Activated effector memory CD4-positive, alpha-beta T cell treated with anti-CD3 and anti-CD28 coated beads, Interleukin-2, amount 50 U/mL, for 16 hours (primary cell): ENCODE results near the gene APOL5.
"Not testable (repeated sequence)": the region's sequence is repeated elsewhere in the genome, so short reads cannot be mapped to it uniquely, and the experiment has no call there.

Experiments used
- DNase-seq: peaks from one replicate; pipeline ENCODE4 v3.0.0-alpha.2; 2020

Gene APOL5

GRCh38 chr22:35712672-35713071 is 5.0 kb upstream of the APOL5 start:
- DNase-seq, result no peak

DNA sequence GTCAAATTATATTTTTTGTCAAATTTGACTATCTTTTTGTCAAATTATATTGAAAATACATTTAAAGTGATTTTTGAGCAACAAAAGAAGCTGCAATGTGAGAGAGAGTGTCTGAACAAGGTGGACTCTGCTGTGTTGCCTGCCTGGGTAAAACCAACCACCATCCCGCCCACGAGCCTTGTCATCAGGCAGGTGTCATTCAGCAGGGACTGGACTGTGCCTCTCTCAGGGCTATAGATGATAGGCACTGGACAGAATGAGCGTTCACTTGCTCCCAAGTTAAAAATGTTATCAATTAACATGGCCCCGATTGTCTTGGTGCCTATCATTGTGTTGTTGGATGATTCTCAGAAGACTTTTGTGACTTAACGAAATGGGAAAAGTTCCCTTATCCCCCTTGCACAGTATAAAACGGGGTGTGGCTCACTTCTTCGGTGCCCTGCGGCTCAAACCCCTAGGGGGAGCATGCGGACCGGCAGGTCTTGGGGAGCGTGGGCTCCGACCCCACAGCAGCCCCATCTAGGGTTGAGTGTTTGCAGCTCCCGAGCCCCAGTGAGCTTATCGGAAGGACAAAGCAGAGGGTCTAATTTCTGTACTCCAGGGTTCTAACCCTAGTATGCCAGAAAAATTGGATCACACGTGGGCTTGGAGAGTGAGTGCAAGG is 1.7 kb downstream of the APOL5 start:
- DNase-seq, result no peak

DNA sequence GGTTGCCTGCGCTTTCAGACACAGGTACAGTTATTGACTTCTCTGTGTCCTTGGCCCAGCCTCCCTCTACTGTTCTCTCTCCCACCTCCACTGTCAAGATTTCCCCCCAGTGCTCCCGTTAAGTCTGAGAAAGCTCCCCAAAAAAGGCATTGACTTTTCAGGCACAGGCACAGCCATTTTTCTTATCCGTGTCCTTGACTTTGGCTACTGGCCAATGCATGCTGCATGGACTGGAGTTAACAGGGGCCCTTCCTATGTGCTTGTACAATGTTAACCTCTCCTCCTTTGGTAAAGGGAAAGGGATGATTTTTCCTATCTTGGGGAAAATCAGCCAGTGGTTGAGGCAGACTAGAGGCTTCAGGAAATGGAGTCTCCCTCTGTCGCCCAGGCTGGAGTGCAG is 4.3 kb downstream of the APOL5 start:
- DNase-seq, result no peak

DNA sequence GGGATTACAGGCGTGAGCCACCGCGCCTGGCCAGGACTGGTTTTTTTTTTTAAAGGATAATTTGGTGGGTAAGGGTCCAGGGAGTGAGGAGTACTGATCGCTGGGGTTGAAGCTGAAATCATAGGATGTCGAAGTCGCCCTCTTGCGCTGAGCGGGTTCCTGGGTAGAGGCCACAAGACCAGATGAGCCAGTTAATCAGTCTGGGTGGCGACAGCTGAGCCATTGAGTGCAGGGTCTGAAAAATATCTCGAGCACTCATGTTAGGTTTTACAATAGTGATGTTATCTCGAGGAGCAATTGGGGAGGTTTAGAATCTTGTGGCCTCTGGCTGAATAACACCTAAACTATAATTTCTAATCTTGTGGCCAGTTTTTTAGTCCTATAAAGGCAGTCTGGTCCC is 7.8 kb downstream of the APOL5 start:
- DNase-seq, result no peak

DNA sequence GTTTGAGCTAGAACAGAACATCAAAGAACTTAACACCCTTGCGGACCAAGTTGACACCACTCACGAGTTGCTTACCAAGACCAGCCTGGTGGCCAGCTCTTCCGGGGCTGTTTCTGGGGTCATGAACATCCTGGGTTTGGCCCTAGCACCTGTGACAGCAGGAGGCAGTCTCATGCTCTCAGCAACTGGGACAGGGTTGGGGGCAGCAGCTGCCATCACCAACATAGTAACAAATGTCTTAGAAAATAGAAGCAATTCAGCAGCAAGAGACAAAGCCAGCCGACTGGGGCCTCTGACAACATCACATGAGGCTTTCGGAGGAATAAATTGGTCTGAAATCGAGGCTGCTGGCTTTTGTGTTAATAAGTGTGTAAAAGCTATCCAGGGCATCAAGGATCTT is 8.7 kb downstream of the APOL5 start:
- DNase-seq, result no peak

DNA sequence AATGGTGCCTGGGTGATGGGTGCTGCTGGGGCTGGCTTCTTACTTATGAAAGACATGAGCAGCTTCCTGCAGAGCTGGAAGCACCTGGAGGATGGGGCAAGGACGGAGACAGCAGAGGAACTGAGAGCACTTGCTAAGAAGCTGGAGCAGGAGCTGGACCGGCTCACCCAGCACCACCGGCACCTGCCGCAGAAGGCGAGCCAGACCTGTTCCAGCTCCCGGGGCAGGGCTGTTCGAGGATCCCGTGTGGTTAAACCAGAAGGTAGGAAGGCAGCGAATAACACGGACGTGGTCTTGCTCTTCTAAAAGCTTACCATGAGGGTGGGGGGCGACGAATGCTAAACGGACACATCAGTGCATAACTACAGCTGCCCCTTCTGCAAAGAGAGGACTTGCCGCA is 9.3 kb downstream of the APOL5 start:
- DNase-seq, result no peak

DNA sequence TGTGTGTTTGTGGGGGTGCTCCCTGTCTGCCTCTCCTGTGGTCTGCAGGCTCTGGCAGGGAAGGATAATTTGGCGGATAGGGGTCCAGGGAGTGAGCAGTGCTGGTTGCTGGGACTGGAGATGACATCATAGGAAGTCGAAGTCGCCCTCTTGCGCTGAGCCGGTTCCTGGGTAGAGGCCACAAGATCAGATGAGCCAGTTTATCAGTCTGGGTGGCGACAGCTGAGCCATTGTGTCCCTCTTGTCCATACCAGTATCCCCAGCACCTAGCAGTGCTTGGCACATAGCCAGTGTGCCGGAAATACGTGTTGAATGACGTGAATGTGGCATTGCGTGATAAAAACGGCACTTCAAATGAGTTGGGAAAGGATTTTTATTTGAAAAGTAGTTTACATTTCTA is 9.8 kb downstream of the APOL5 start:
- DNase-seq, result no peak

GRCh38 chr22:35728639-35729308 is 11.1 kb downstream of the APOL5 start:
- no peak for DNase-seq

GRCh38 chr22:35729309-35729698 is 11.6 kb downstream of the APOL5 start:
- DNase-seq, result no peak

DNA sequence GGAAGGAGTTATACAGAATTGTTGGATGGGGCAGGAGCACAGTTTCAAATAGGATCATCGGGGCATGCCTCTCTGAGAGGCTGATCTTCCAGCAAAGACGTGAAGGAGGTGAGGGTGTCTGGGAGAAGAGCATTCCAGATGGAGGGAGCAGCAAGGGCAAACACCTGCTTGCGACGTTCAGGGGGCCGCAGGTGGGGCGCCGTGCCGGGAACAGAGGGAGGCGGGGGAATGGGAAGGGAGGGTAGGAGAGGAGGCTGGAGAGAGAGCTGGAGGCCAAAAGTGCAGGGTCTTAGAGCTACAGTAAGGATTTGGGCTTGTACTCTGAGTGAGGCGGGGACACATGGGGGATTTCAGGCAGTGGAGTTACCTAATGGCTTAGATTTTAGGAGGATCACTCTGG is 13.6 kb downstream of the APOL5 start:
- no peak for DNase-seq

DNA sequence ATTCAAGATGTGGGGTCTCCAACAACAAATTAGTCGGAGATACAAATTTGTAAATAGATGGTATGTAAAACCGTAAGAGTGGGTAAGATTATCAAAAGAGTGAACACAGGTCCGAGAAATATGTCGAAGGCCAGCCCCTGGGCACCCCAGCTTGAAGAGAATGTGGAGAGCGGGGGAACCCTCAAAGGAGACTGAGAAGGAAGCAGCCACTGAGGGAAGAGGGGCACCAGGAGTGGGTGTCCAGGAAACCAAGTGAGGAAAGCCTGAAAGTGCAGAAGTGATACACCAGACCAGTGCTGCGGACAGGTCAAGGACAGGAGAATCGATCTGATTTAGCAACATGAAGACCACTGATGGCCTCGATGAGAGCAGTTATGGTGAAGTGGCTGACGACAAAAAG is 14.4 kb downstream of the APOL5 start:
- DNase-seq, result no peak

DNA sequence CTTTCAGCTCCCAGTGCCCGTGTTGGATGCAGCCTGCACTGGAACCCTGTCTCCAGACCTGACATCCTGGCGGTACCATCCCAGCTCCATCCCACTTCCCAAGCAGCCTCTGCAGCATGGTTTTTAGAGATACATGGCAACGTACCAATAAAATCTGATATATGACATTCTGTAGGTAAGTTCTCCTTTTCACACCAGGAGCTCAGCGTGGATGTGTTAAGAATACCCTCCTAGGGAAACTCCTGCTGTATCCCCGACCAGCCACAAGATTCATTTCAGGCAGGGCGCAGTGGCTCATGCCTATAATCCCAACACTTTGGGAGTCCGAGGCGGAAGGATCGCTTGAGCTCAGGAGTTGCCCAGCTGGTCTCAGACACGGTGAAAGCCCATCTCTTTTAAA is 15.4 kb downstream of the APOL5 start:
- DNase-seq, result no peak

GRCh38 chr22:35733791-35734516 is 16.3 kb downstream of the APOL5 start:
- no peak for DNase-seq

GRCh38 chr22:35734517-35734827 is 16.8 kb downstream of the APOL5 start:
- no peak for DNase-seq

- DNase-seq, result no peak
These were observed 17.9 kb downstream of the APOL5 start for GRCh38 chr22:35735542-35735941.

- DNase-seq, result no peak
These were observed 18.5 kb downstream of the APOL5 start for GRCh38 chr22:35736166-35736565.

DNA sequence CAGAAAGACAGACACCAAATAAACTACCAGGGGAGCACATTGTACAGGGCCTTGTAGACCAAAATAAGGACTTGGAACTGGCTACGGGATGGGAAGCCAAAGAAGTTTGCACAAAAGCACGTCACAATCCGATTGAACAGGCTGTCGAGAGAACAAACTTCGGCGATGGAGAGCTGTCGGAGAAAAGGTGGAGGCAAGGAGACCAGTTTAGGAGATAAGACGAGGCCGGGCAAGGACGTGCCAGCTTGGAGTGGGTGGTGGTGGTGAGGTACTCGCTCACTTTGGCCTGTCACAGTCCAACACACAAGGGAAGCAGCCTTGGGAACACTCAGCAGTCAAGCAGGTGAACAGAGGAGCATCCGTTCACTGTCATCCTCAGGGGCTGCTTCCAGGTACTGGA is 19.0 kb downstream of the APOL5 start:
- no peak for DNase-seq

- not testable (repeated sequence) for DNase-seq
These were observed 20.2 kb downstream of the APOL5 start for GRCh38 chr22:35737886-35738285.

- DNase-seq, result no peak
These were observed 21.6 kb downstream of the APOL5 start for GRCh38 chr22:35739076-35739930.

GRCh38 chr22:35739931-35740380 is 22.3 kb downstream of the APOL5 start:
- no peak for DNase-seq

DNA sequence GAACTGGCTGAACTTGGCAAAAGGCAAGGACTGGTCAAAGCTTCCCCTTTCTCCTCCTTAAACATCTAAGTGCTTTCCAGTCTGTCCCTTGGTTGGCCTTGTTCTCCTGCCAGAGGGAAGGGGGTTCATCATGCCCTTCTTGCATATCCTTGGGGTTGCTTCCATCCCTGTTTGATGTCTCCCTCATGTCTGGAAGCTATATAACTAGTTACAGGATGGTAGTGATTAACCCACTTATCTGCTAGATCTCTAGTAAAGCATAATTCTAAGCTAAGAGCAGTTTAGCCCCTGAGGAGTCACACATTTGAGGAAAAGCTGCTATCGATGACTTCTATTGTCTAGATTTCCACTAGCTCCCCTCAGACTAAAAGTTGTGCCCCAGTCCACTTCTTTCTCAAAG is 22.9 kb downstream of the APOL5 start:
- DNase-seq, result no peak

DNA sequence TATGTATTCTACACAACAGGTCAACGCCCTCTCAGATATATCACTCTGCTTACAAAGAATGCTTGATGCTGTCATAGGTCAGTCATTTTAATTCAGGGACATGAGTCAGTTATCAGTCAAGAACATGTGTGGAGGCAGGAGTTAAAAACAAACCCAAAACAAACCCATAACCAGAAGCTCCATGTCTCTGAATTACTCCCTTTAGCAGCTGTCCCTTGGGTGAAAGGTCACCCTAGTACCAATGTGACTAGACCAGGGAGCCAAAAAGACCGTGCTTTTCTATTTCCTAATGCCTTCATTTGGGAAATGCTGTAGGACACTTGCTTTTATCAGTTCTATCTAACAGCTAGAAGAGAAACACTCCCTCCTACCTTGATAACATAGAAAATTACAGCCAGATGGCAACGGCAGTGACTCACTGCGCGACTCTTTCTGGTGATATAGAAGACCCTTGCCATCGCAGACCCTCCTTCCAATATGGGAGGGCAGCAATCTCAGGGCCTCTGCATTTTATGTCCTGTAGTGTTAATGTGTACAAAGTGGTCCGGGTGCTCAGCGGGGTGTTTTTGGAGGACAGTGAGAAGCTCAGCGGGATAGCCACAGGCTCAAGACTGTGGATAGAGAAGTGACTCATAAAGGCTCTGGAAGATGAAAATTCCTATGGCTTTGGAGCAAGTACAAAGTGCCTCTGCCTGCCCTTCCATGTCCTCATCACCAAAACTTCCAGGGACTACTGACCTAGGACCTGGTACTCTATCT is 24.8 kb downstream of the APOL5 start:
- no peak for DNase-seq
